Stimulated activated CD8-positive, alpha-beta memory T cell treated with anti-CD3 and anti-CD28 coated beads, Interleukin-4, amount 100 ng/mL, for 1 hour (primary cell): ENCODE results near the gene KATNAL2.

ENCODE experiments used
- DNase-seq, 2 donors: peaks; one replicate each; pipeline ENCODE4 v3.0.0-alpha.2; 2020; ENCODE audit warnings: low read depth in 2 of 2, low spot score in 1 of 2

The KATNAL2 gene

GRCh38 chr18:47110492-47111274 lies 193.3 kb downstream of the KATNAL2 start:
- DNase-seq = no peak

DNA sequence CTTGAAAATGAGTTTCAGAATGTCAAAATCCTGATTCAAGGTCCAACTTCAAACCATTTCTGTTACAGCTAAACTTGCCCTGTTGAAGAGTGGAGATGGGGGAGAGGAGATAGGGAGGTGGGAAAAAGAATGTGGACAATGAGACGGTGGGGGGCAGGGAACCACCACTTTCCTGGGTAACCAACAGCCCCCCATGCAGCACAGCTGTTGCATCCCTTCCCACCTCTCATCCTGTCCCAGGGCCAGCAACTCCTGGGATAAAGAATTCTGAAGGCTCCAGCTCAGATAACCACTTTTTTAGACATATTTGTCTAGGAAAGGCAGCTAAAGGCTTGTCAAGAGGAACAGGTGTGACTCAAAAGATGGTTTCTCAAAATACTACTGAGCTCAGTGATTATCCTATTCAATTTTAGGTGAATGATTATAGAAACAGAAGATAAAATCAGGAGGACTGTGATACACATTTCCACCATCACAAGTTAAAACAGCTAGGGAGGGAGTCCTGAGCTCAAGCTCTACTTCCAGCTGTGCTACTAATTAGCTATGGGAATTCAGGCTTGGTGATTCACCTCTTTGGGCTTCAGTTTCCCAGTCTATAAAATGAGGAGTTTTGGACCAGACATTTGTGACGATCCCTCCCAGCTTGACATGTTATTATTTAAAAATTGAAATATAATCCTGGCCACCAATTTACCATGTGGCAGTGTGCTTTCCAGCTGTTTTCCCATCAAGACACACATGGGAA lies 196.6 kb downstream of the KATNAL2 start:
- no peak for DNase-seq

DNA sequence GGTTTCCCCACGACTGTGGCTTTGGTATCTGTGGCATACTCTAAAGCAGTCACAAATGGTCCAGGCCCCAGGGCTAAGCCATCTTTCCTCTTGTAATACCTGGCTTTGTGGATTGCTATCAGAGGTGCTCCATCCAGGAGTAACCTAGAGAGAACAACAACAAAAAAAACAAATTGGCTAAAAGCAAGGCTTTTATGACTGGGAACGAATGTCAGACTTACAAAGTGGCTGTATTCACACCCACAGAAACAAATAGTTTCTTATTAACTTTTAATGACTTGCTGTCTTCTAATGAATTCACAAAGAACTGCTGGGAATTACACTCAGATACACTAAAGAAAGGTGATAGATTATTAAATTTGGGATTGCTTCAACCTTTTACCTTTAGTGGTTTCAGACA lies 197.8 kb downstream of the KATNAL2 start:
- DNase-seq = no peak

- DNase-seq = no peak
These were observed 201.6 kb downstream of the KATNAL2 start for GRCh38 chr18:47118981-47119380.

DNA sequence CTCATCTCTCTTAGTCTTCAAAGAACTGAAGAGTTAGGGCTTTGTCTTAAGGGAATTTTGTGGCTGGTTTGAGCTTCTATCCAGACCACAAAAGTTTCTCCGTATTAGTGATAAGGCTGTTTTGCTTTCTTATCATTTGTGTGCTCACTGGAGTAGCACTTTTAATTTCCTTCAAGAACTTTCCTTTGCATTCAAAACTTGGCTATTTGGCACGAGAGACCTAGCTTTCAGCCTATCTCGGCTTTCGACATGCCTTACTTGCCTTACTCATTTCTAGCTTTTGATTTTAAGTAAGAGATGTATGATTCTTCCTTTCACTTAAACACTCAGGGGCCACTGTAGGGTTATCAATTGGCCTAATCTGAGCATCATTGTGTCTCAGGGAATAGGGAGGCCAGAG lies 203.0 kb downstream of the KATNAL2 start:
- DNase-seq = no peak

DNA sequence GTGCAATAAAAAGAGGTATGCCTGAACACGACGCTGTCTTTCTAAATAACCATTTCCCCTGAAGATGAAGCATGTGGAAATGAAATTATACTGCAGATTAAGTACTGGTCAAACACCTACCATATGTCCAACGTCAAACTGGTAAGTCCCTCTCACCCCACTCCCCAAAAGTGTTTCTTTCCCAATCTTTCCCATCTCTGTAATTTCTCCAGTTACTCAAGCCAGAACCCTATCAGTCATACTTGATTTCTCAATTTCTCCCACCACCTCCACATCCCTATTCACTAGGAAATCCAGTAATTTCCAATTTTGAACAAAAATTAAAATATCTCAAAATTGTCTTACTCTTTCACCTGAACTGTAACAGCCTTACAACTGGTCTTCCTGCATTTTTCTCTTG lies 203.7 kb downstream of the KATNAL2 start:
- DNase-seq = no peak

GRCh38 chr18:47141289-47141688 lies 223.9 kb downstream of the KATNAL2 start:
- DNase-seq = no peak

GRCh38 chr18:47143153-47143552 lies 225.8 kb downstream of the KATNAL2 start:
- no peak for DNase-seq

GRCh38 chr18:47143899-47144485 lies 226.6 kb downstream of the KATNAL2 start:
- no peak for DNase-seq

DNA sequence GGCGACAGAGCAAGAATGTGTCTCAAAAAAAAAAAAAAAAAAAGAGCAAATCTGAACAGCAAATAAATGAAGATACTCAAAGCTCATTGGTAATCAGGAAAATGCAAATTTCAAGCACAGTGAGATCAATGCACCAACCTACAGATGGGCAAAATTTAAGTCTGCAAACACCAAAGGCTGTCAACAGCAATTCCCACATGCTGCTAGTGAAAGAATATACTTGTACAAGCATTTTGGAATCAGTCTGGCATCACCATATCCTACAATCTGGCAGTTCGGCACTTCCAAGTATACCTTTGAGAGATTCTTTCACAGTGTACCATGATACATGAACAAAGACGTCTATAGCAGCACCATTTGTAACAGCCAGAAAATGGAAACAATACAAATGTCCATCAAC lies 228.8 kb downstream of the KATNAL2 start:
- DNase-seq = no peak

DNA sequence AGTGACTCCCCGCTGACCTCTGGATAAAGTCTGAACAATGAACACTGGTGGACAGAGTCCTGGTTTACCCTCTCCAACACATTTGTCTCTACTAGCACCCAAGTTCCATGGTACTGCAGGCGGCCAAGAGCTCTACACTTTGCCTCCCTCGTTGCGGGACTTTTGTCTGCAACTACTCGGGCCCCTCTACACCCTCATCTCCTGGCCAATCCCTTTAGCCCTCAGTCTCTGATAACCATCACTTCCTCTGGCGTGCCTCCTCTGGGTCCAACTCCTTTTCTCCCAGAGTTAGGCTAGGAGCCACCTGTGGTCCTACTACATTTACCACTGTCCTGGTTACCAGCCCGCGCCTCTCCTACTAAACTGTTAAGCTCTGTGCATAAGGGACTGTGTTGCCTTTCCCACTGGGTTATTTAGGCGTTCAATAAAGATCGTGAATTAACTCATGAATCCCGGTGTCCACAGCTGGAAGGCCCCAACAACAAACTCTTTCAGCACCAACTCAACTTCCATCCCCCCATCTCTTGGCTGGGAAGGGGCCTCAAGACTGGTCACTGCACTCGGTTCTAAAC lies 232.1 kb downstream of the KATNAL2 start:
- DNase-seq = no peak

- peak; percentile 42 to 60 for DNase-seq
These were observed 232.8 kb downstream of the KATNAL2 start, which contains the start of gene HDHD2 for GRCh38 chr18:47150029-47150823. Gene HDHD2, minus strand, starts transcription at chr18:47150500. Its CDS starts 14,061 bp downstream, at chr18:47136439.

- no peak for DNase-seq
These were observed 233.5 kb downstream of the KATNAL2 start for GRCh38 chr18:47150824-47151366.

- DNase-seq = no peak
These were observed 234.0 kb downstream of the KATNAL2 start for GRCh38 chr18:47151439-47151838.
